HEK293 (cell line): Measurements from ENCODE around the gene CFAP58.

Experiments used
- KLF7 ChIP-seq: fragments of 450-650 bp; formaldehyde crosslinking; IDR thresholded peaks from 2 replicates; pipeline ENCODE4 v1.5.1; 2016; ENCODE audit warnings: missing biosample characterization, missing genetic modification characterization, borderline replicate concordance
- KLF9 ChIP-seq: fragments of 450-650 bp; formaldehyde crosslinking; IDR thresholded peaks from 2 replicates; pipeline ENCODE4 v1.5.1; 2016; ENCODE audit warnings: missing biosample characterization, missing genetic modification characterization, low read depth
- TRIM28 ChIP-seq: IDR thresholded peaks from 2 replicates; pipeline ENCODE4 v1.6.1; 2011; ENCODE audit warnings: low read length, control low read depth, borderline replicate concordance
- YY1 ChIP-seq: fragments of 450-650 bp; formaldehyde crosslinking; IDR thresholded peaks from 2 replicates; pipeline ENCODE4 v1.5.1; 2018; ENCODE audit warnings: missing biosample characterization, missing genetic modification characterization
- ZBTB20 ChIP-seq: fragments of 450-650 bp; formaldehyde crosslinking; IDR thresholded peaks from 2 replicates; pipeline ENCODE4 v1.5.1; 2016; ENCODE audit warnings: missing biosample characterization, missing genetic modification characterization
- ZNF10 ChIP-seq: fragments of 450-650 bp; formaldehyde crosslinking; IDR thresholded peaks from 2 replicates; pipeline ENCODE4 v1.5.1; 2017; ENCODE audit warnings: missing biosample characterization, missing genetic modification characterization
- ZNF138 ChIP-seq: fragments of 450-650 bp; formaldehyde crosslinking; IDR thresholded peaks from 2 replicates; pipeline ENCODE4 v1.5.1; 2016; ENCODE audit warnings: missing biosample characterization, missing genetic modification characterization, borderline replicate concordance
- ZNF140 ChIP-seq: fragments of 450-650 bp; formaldehyde crosslinking; IDR thresholded peaks from 2 replicates; pipeline ENCODE4 v1.5.1; 2016; ENCODE audit warnings: missing biosample characterization, missing genetic modification characterization
- ZNF146 ChIP-seq: fragments of 450-650 bp; formaldehyde crosslinking; IDR thresholded peaks from 2 replicates; pipeline ENCODE4 v1.5.1; 2016; ENCODE audit warnings: missing biosample characterization, missing genetic modification characterization
- ZNF155 ChIP-seq: fragments of 450-650 bp; formaldehyde crosslinking; IDR thresholded peaks from 2 replicates; pipeline ENCODE4 v1.5.1; 2016; ENCODE audit warnings: missing biosample characterization, missing genetic modification characterization
- ZNF221 ChIP-seq: fragments of 450-650 bp; formaldehyde crosslinking; IDR thresholded peaks from 2 replicates; pipeline ENCODE4 v1.5.1; 2017; ENCODE audit warnings: missing biosample characterization, missing genetic modification characterization, borderline replicate concordance
- ZNF341 ChIP-seq: fragments of 450-650 bp; formaldehyde crosslinking; IDR thresholded peaks from 2 replicates; pipeline ENCODE4; 2016; ENCODE audit warnings: low read depth, missing biosample characterization, missing genetic modification characterization
- ZNF366 ChIP-seq: fragments of 450-650 bp; formaldehyde crosslinking; conservative IDR thresholded peaks from 2 replicates; pipeline ENCODE4 v1.5.1; 2016; ENCODE audit warnings: missing biosample characterization, missing genetic modification characterization
- ZNF624 ChIP-seq: fragments of 450-650 bp; formaldehyde crosslinking; IDR thresholded peaks from 2 replicates; pipeline ENCODE4 v1.5.1; 2017; ENCODE audit warnings: missing biosample characterization, missing genetic modification characterization
- ZNF654 ChIP-seq: fragments of 450-650 bp; formaldehyde crosslinking; IDR thresholded peaks from 2 replicates; pipeline ENCODE4 v1.5.1; 2016; ENCODE audit warnings: low read depth, missing biosample characterization, missing genetic modification characterization
- ZNF660 ChIP-seq: fragments of 450-650 bp; IDR thresholded peaks from 2 replicates; pipeline ENCODE4 v1.5.1; 2018; ENCODE audit warnings: missing biosample characterization, mild to moderate bottlenecking, missing genetic modification characterization
- ZNF664 ChIP-seq: fragments of 450-650 bp; formaldehyde crosslinking; IDR thresholded peaks from 2 replicates; pipeline ENCODE4 v1.5.1; 2016; ENCODE audit warnings: missing biosample characterization, missing genetic modification characterization
- ZNF707 ChIP-seq: fragments of 450-650 bp; formaldehyde crosslinking; IDR thresholded peaks from 2 replicates; pipeline ENCODE4 v1.5.1; 2016; ENCODE audit warnings: missing biosample characterization, missing genetic modification characterization
- ZNF830 ChIP-seq: fragments of 450-650 bp; IDR thresholded peaks from 2 replicates; pipeline ENCODE4 v1.5.0; 2018; ENCODE audit warnings: missing biosample characterization, missing genetic modification characterization, low read depth, mild to moderate bottlenecking, moderate library complexity
- ZNF843 ChIP-seq: fragments of 450-650 bp; formaldehyde crosslinking; IDR thresholded peaks from 2 replicates; pipeline ENCODE4 v1.5.1; 2016; ENCODE audit warnings: missing biosample characterization, missing genetic modification characterization
- ZSCAN18 ChIP-seq: fragments of 450-650 bp; formaldehyde crosslinking; IDR thresholded peaks from 2 replicates; pipeline ENCODE4 v1.5.1; 2016; ENCODE audit warnings: missing biosample characterization, missing genetic modification characterization
- ZXDB ChIP-seq: fragments of 450-650 bp; formaldehyde crosslinking; IDR thresholded peaks from 2 replicates; pipeline ENCODE4 v1.5.1; 2016; ENCODE audit warnings: missing biosample characterization, missing genetic modification characterization
- TF ChIP-seq, protein P1 (sequence below): fragments of 450-650 bp; formaldehyde crosslinking; IDR thresholded peaks from 2 replicates; pipeline ENCODE4 v1.5.1; 2017; ENCODE audit warnings: missing biosample characterization, mild to moderate bottlenecking, missing genetic modification characterization, moderate library complexity
- TF ChIP-seq, protein P2 (sequence below): fragments of 450-650 bp; formaldehyde crosslinking; IDR thresholded peaks from 2 replicates; pipeline ENCODE4 v1.5.1; 2016; ENCODE audit warnings: missing biosample characterization, missing genetic modification characterization
- TF ChIP-seq, protein P3 (sequence below): fragments of 450-650 bp; formaldehyde crosslinking; IDR thresholded peaks from 2 replicates; pipeline ENCODE4 v1.5.1; 2016; ENCODE audit warnings: missing biosample characterization, missing genetic modification characterization, borderline replicate concordance
- TF ChIP-seq, protein P4 (sequence below): sonication (generic); formaldehyde crosslinking; IDR thresholded peaks from 2 replicates; pipeline ENCODE4 v1.8.1; 2022; ENCODE audit warnings: mild to moderate bottlenecking, moderate library complexity, missing genetic modification reagents
- TF ChIP-seq, protein P5 (sequence below): fragments of 450-650 bp; formaldehyde crosslinking; IDR thresholded peaks from 2 replicates; pipeline ENCODE4 v1.5.1; 2016; ENCODE audit warnings: missing biosample characterization, missing genetic modification characterization
- TF ChIP-seq, protein P6 (sequence below): fragments of 450-650 bp; formaldehyde crosslinking; IDR thresholded peaks from 2 replicates; pipeline ENCODE4 v1.5.1; 2017; ENCODE audit warnings: missing biosample characterization, missing genetic modification characterization

The CFAP58 gene

GRCh38 chr10:104350127-104350635 lies 3.5 kb upstream of the CFAP58 start (continued):
- TF ChIP-seq ZNF654 (tag by site-specific recombination), result peak; percentile 97
- TF ChIP-seq ZNF341 (tag by site-specific recombination), result no peak
- no peak for TF ChIP-seq ZNF140 (tag by site-specific recombination)
- TF ChIP-seq TRIM28, result no peak
- TF ChIP-seq ZNF155, result no peak
- TF ChIP-seq KLF7 (tag by site-specific recombination), result no peak
- TF ChIP-seq ZXDB, result no peak
- no peak for TF ChIP-seq ZSCAN18 (tag by site-specific recombination)
- TF ChIP-seq ZNF843, result no peak
- TF ChIP-seq, protein P1, sequence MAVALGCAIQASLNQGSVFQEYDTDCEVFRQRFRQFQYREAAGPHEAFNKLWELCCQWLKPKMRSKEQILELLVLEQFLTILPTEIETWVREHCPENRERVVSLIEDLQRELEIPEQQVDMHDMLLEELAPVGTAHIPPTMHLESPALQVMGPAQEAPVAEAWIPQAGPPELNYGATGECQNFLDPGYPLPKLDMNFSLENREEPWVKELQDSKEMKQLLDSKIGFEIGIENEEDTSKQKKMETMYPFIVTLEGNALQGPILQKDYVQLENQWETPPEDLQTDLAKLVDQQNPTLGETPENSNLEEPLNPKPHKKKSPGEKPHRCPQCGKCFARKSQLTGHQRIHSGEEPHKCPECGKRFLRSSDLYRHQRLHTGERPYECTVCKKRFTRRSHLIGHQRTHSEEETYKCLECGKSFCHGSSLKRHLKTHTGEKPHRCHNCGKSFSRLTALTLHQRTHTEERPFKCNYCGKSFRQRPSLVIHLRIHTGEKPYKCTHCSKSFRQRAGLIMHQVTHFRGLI (tag by site-specific recombination), result 0 out of 2 replicates have a peak, but pooled peaks have one; percentile 14
- TF ChIP-seq ZBTB20, result 0 out of 2 replicates have a peak, but pooled peaks have one; percentile 1
- no peak for TF ChIP-seq YY1 (tag by site-specific recombination)
- peak; percentile 67 for TF ChIP-seq ZNF366 (tag by site-specific recombination)
- TF ChIP-seq, protein P2, sequence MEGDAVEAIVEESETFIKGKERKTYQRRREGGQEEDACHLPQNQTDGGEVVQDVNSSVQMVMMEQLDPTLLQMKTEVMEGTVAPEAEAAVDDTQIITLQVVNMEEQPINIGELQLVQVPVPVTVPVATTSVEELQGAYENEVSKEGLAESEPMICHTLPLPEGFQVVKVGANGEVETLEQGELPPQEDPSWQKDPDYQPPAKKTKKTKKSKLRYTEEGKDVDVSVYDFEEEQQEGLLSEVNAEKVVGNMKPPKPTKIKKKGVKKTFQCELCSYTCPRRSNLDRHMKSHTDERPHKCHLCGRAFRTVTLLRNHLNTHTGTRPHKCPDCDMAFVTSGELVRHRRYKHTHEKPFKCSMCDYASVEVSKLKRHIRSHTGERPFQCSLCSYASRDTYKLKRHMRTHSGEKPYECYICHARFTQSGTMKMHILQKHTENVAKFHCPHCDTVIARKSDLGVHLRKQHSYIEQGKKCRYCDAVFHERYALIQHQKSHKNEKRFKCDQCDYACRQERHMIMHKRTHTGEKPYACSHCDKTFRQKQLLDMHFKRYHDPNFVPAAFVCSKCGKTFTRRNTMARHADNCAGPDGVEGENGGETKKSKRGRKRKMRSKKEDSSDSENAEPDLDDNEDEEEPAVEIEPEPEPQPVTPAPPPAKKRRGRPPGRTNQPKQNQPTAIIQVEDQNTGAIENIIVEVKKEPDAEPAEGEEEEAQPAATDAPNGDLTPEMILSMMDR, result peak; percentile 71
- TF ChIP-seq ZNF138, result no peak
- TF ChIP-seq, protein P3, sequence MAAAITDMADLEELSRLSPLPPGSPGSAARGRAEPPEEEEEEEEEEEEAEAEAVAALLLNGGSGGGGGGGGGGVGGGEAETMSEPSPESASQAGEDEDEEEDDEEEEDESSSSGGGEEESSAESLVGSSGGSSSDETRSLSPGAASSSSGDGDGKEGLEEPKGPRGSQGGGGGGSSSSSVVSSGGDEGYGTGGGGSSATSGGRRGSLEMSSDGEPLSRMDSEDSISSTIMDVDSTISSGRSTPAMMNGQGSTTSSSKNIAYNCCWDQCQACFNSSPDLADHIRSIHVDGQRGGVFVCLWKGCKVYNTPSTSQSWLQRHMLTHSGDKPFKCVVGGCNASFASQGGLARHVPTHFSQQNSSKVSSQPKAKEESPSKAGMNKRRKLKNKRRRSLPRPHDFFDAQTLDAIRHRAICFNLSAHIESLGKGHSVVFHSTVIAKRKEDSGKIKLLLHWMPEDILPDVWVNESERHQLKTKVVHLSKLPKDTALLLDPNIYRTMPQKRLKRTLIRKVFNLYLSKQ (tag by site-specific recombination), result no peak
- no peak for TF ChIP-seq ZNF221 (tag by site-specific recombination)
- peak; percentile 75 for TF ChIP-seq ZNF660 (tag by site-specific recombination)
- TF ChIP-seq KLF9 (tag by site-specific recombination), result peak; percentile 40; the same call in 1 of the 2 replicates
- no peak for TF ChIP-seq ZNF624 (tag by site-specific recombination)
- TF ChIP-seq ZNF664, result peak; percentile 100
- no peak for TF ChIP-seq ZNF146 (tag by site-specific recombination)
- TF ChIP-seq, protein P4, sequence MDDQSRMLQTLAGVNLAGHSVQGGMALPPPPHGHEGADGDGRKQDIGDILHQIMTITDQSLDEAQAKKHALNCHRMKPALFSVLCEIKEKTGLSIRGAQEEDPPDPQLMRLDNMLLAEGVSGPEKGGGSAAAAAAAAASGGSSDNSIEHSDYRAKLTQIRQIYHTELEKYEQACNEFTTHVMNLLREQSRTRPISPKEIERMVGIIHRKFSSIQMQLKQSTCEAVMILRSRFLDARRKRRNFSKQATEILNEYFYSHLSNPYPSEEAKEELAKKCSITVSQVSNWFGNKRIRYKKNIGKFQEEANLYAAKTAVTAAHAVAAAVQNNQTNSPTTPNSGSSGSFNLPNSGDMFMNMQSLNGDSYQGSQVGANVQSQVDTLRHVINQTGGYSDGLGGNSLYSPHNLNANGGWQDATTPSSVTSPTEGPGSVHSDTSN (CRISPR knock-in tag), result no peak
- TF ChIP-seq, protein P5, sequence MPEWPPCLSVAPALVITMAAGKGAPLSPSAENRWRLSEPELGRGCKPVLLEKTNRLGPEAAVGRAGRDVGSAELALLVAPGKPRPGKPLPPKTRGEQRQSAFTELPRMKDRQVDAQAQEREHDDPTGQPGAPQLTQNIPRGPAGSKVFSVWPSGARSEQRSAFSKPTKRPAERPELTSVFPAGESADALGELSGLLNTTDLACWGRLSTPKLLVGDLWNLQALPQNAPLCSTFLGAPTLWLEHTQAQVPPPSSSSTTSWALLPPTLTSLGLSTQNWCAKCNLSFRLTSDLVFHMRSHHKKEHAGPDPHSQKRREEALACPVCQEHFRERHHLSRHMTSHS (tag by site-specific recombination), result no peak
- TF ChIP-seq ZNF707 (tag by site-specific recombination), result no peak
- TF ChIP-seq ZNF10 (tag by site-specific recombination), result no peak
- no peak for TF ChIP-seq ZNF830 (tag by site-specific recombination)
- TF ChIP-seq, protein P6, sequence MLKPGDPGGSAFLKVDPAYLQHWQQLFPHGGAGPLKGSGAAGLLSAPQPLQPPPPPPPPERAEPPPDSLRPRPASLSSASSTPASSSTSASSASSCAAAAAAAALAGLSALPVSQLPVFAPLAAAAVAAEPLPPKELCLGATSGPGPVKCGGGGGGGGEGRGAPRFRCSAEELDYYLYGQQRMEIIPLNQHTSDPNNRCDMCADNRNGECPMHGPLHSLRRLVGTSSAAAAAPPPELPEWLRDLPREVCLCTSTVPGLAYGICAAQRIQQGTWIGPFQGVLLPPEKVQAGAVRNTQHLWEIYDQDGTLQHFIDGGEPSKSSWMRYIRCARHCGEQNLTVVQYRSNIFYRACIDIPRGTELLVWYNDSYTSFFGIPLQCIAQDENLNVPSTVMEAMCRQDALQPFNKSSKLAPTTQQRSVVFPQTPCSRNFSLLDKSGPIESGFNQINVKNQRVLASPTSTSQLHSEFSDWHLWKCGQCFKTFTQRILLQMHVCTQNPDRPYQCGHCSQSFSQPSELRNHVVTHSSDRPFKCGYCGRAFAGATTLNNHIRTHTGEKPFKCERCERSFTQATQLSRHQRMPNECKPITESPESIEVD (tag by site-specific recombination), result no peak
